Measurements from ENCODE around the gene PXDN.
"Not testable (repeated sequence)": the region's sequence is repeated elsewhere in the genome, so short reads cannot be mapped to it uniquely, and the experiment has no call there.

PXDN gene

DNA sequence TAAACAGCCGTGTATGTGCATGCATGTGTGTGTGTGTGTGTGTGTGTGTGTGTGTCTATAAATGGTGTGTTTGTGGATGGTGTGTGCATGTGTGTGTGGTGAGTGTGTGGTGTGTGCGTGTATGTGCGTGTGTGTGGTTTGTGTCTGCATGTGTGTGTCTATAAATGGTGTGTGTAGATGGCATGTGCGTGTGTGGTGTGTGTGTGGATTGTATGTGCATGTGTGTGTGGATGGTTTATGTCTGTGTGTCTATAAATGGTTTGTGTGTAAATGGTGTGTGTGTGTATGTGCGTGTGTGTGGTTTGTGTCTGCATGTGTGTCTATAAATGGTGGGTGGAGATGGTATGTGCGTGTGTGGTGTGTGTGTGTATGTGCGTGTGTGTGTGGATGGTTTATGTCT is 65.2 kb downstream of the PXDN start:
- H3K27me3 Mint-ChIP-seq (ENCODE audit: low read depth); H3K4me3 Mint-ChIP-seq; H3K27ac Mint-ChIP-seq; H3K4me1 Mint-ChIP-seq (ENCODE audit: low read depth); H3K9me3 Mint-ChIP-seq; H3K36me3 Mint-ChIP-seq (ENCODE audit: low read depth): not testable (repeated sequence)

DNA sequence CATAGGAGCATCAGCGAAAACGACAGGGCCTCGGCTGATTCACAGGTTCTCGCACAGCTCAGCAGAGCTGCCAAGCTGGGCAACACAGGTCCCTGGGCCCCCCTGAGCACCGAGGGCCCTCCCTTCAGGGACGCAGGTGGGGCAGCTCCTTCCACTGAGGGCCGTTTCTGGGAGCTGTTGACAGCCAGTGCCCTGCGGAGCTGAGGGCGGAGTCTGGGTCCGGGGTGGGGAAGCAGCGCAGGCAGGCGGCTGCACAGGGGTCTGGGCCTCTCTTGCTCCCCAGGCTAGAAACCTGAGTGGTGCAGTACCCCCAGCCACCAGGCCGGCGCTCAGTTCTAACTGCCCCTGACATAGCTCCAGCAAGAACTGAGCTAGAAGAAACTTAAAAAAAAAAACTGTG is 65.7 kb downstream of the PXDN start:
- Mint-ChIP-seq H3K4me1 (ENCODE audit: low read depth) (no peaks in the 10 kb centered on the region), H3K27ac (no peak overlapping the region), H3K4me3 (no peak overlapping the region), H3K36me3 (ENCODE audit: low read depth) (no peaks in the 10 kb centered on the region), H3K27me3 (ENCODE audit: low read depth) (no peaks in the 10 kb centered on the region), H3K9me3 (no peaks in the 10 kb centered on the region)

DNA sequence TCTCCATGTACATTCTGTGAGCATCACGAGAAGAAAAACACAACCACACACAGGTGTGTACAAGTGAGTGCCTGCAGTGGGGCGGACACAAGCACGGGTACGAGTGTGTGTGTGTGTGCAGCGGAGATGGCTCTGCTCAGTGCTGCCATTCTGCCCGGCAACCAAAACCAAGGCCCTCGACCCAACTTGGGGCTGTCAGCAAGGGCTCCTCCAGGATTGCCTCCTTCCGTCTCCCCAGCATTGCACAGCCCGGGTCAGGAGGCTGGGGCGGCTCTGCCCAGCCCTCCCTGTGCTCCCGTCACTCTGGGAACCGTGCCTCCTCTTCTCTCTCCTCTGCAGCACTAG is 66.5 kb downstream of the PXDN start:
- Mint-ChIP-seq H3K27ac (no peak overlapping the region), H3K27me3 (ENCODE audit: low read depth) (no peaks in the 10 kb centered on the region), H3K4me3 (no peak overlapping the region), H3K9me3 (no peaks in the 10 kb centered on the region), H3K36me3 (ENCODE audit: low read depth) (no peaks in the 10 kb centered on the region), H3K4me1 (ENCODE audit: low read depth) (no peaks in the 10 kb centered on the region)

DNA sequence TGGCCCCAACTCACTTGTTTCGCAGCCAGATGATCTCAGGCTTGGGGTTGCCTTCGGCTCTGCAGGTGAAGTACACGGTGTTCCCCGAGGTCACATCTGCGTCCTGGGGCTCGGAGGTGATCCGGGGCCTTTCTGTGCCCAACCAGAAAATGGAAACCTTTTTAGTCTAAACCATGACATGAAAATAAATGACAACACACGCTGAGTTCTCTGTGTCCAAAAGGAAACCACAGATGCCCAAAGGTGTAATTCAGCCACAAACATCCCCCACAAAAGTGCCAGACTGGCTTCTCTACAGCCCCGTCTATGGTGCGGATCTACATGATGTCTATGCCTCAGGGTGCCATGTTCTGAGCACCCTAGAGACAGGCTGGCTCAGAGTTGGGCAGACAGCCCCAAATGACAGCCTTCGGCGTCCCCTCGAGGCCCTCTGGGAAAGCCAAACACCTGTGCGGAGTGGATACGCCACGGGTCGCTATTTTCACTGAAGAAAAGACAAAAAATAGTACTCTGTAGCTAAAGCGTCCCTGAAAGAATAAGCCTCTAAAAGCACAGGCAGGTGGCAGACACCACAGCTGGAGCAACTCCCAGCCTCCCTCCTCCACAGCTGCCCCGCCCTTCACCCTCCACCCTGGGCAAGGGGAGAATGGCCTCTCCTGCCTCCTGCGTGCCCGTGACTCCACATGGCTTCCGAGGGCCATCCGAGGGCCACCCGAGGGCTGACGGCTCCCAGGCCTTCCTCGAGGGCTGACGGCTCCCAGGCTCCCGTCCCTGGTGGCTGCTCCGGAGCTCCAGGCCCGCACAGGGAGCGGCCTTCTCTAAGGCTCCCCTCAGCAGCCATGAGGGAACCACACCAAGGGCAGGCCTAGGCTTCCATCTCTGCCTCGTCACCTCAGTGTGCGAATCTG is 67.1 kb downstream of the PXDN start:
- Mint-ChIP-seq H3K27ac (no peak overlapping the region), H3K4me1 (ENCODE audit: low read depth) (no peaks in the 10 kb centered on the region), H3K9me3 (no peaks in the 10 kb centered on the region), H3K27me3 (ENCODE audit: low read depth) (no peaks in the 10 kb centered on the region), H3K4me3 (no peak overlapping the region), H3K36me3 (ENCODE audit: low read depth) (no peaks in the 10 kb centered on the region)

DNA sequence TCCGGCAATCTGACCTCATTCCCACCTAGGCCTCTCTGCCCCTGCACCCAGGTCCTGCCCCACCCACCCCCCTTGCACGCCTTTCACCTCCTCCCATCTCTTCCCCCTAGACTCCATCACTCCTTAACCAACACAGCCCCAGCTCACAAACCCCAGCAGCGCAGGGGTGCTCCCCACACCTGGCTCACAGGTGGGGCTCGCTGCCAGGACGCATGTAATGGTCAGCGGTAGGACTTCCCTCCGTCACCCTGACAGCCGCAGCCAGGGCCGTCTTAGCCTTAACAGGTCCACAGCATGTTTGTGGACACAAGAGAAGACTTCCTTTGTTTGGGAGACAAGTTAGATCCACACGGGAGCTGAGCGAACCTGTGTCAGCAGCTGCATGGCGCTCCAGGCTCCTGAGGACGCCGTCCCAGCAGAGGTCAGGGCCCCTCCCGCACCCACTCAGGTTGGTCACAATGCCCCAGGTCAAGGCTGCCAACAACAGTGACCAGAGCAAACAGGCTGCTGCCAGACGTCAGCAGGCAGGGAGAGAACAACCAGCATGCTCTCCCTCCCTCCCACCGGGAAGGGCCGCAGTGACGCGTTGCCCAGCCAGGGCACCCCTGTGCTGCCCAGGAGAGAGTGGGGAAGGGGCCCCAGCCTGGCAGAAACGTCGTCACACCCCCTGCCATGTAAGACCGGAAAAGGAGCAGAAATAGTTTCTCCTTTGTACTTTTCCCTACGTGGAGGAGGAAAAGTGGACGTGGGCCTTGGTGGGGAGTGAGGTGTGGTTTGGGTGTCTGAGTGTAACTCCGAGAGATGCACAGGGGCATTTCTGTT is 68.0 kb downstream of the PXDN start:
- Mint-ChIP-seq H3K9me3 (no peaks in the 10 kb centered on the region), H3K27me3 (ENCODE audit: low read depth) (no peaks in the 10 kb centered on the region), H3K36me3 (ENCODE audit: low read depth) (no peaks in the 10 kb centered on the region)

DNA sequence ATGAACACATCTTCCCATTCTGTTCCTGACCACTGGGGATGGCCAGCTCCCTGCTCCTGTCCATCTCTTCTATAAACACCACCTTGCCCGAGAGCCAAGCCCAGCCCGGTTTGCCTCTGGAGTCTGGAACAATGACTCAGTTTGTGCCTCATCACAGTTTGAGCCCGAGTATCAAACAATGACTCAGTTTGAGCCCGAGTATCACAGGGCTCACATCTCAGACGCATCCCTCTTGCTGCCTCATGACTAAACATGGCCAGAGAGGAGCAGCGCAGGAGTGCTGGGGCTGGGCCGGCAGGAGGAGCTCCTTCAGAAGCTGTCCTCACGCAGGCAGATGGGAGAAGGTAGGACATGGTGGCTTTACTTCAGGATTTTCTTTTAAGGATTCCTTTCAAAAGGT is 68.7 kb downstream of the PXDN start:
- Mint-ChIP-seq H3K9me3 (no peaks in the 10 kb centered on the region), H3K36me3 (ENCODE audit: low read depth) (no peaks in the 10 kb centered on the region), H3K4me3 (no peak overlapping the region), H3K27me3 (ENCODE audit: low read depth) (peaks cover 3% of the 10 kb centered on the region), H3K27ac (no peak overlapping the region), H3K4me1 (ENCODE audit: low read depth) (no peaks in the 10 kb centered on the region)

More for the DNA sequence above, 68.0 kb downstream of the PXDN start:
- no peaks in the 10 kb centered on the region for H3K4me1 Mint-ChIP-seq (ENCODE audit: low read depth)
- H3K27ac Mint-ChIP-seq = no peak overlapping the region
- H3K4me3 Mint-ChIP-seq = no peak overlapping the region

DNA sequence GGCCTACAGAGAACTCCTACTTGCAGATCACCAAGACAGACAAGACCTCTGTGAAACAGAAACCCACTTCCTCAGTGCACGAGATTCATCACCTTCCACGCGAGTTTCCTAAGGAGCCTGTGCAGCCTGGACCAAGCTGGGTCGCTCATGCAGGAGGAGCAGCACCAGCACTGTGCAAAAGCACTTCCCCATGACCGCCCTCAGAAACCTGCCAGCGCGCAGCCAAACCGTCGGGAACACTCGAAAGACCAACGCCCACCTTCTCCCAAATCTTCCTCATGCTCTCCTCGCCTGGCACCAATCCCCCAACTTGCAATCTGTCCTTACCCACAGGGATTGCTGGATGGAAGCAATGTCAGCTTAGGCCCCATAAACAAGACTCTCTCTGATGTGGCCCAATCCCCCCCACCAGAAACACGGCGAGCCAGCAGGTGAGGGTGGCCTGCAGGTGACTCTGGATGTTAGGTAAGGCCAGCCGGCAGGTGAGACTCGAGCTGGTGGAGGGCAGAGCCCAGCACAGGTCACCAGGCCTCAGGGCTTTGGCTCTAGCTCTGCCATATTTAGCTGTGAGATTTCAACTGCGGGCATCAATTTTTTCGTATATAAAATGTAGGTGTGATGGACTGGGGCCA is 69.4 kb downstream of the PXDN start:
- Mint-ChIP-seq H3K4me1 (ENCODE audit: low read depth) (no peaks in the 10 kb centered on the region), H3K27ac (no peak overlapping the region), H3K36me3 (ENCODE audit: low read depth) (no peaks in the 10 kb centered on the region), H3K9me3 (no peaks in the 10 kb centered on the region), H3K27me3 (ENCODE audit: low read depth) (peaks cover 5% of the 10 kb centered on the region), H3K4me3 (no peak overlapping the region)

DNA sequence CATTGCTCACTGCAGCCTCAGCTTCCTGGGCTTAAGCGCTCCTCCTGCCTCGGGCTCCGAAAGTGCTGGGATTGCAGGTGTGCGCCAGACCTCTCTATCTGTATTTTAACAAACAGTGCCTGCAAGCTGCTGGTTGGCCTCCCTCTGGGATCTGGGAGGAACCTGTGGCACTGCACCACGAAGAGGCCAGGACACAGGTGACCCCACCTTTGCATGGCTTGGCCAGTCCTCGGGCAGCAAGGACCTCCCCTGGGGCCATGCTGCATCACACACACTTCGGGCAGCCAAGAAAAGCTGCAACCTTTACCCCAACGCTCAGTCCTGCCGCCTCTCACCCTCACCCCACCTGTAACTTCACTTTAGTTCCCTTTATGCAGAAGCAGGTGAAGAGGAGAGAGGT is 70.0 kb downstream of the PXDN start:
- H3K36me3 Mint-ChIP-seq (ENCODE audit: low read depth) = no peaks in the 10 kb centered on the region
- H3K4me3 Mint-ChIP-seq = no peak overlapping the region
- H3K4me1 Mint-ChIP-seq (ENCODE audit: low read depth) = no peaks in the 10 kb centered on the region
- H3K27ac Mint-ChIP-seq = no peak overlapping the region
- peaks cover 5% of the 10 kb centered on the region for H3K27me3 Mint-ChIP-seq (ENCODE audit: low read depth)
- no peaks in the 10 kb centered on the region for H3K9me3 Mint-ChIP-seq

DNA sequence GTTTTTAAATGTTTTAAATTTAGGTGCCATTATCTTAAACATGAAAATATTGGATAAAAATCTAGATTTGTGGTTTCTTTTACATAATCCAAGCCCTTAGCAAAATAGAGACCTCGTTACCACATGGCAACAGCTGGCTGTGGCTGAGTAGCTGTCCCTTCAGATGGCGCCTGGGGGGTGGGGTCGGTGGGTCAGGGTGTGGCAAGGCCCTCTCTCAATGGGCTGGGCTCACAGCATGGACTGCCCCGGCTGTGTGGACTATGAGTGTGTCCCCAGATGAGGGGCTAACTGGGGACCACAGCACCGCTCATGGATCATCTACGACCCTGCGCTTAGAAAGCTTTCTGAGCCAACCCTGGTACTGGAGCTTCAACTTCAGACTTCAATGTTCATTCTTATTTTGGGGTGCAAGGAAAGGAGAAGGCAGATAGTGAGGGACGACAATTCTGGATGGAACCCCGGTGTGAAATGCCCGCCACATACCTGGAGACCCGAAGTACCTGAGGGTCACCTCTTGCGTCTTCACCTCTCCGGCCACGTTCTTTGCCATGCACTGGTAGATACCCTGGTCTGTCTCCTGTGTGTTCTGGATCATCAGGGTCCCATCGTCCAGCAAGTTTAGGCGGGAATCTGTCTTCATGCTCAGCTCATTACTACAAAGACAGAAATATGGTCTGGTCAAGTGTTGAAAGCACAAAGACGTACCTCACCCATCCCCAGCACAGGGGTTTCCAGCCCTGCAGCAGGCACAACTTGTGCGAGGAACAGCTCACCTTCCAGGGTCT is 71.0 kb downstream of the PXDN start:
- no peaks in the 10 kb centered on the region for H3K4me1 Mint-ChIP-seq (ENCODE audit: low read depth)
- H3K4me3 Mint-ChIP-seq = no peak overlapping the region
- H3K36me3 Mint-ChIP-seq (ENCODE audit: low read depth) = no peaks in the 10 kb centered on the region
- peaks cover 5% of the 10 kb centered on the region for H3K27me3 Mint-ChIP-seq (ENCODE audit: low read depth)
- no peak overlapping the region for H3K27ac Mint-ChIP-seq
- H3K9me3 Mint-ChIP-seq = no peaks in the 10 kb centered on the region

DNA sequence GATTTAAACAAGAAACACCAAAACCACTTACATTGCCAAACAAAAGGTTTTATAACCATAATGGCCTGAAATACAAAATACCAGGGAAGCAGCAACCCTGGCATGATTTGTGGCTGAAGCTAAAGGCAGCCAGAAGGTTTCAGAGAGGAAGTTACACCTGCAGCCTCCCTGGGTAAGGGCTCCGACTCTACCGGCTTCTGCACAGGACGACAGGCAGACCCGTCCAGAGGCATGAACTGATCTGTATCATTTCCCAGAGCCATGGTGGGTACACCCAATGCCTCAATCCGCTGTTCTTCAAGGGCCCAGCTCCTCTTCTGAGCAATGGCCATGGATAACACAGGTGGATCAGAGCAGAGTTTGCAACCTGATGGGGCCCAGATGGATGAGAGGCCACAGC is 71.6 kb downstream of the PXDN start:
- no peaks in the 10 kb centered on the region for H3K9me3 Mint-ChIP-seq
- H3K4me1 Mint-ChIP-seq (ENCODE audit: low read depth) = no peaks in the 10 kb centered on the region

DNA sequence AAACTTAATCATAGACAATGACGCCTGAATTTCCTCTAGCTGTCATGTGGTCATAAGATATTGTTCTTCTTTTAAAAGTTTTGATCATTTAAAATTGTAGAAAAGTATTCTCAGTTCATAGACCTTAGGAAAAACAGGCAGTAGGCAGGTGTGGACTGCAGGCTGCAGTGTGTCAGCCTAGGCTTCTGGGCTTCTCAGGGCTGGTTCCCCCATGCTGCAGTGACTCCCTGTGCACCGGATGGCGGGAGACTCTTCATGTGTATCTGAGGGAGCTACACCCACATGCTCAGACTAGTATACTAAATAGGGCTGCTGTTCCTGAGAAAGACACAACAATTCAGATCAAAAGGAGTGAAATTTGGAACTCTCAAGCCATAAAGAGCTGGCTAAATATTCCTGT is 72.4 kb downstream of the PXDN start:
- Mint-ChIP-seq H3K4me3 (no peak overlapping the region), H3K27me3 (ENCODE audit: low read depth) (peaks cover 5% of the 10 kb centered on the region), H3K4me1 (ENCODE audit: low read depth) (no peaks in the 10 kb centered on the region), H3K27ac (no peak overlapping the region), H3K36me3 (ENCODE audit: low read depth) (no peaks in the 10 kb centered on the region), H3K9me3 (no peaks in the 10 kb centered on the region)

More for the DNA sequence above, 71.6 kb downstream of the PXDN start:
- H3K27me3 Mint-ChIP-seq (ENCODE audit: low read depth) = peaks cover 5% of the 10 kb centered on the region
- H3K4me3 Mint-ChIP-seq = no peak overlapping the region
- no peak overlapping the region for H3K27ac Mint-ChIP-seq
- no peaks in the 10 kb centered on the region for H3K36me3 Mint-ChIP-seq (ENCODE audit: low read depth)

DNA sequence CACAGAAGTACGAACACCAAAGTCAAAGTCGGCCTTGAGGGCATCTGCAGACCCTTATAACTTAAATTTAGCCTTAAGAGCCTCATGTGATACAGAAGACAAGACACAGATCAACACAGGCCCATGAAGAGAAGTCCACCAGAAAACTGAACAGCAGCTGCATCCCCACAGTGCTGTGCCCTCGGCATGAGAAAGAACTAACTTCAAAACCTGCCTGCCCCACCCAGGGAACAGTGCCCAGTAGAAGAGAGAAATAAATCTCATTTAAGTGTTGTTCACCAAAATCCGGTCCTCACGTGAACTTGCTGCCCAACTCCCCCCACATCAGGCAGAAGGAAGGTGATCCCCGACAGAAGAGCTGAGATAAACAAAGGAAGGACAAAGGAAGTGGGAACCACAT is 73.7 kb downstream of the PXDN start:
- Mint-ChIP-seq H3K27me3 (ENCODE audit: low read depth) (peaks cover 5% of the 10 kb centered on the region), H3K4me1 (ENCODE audit: low read depth) (no peaks in the 10 kb centered on the region), H3K4me3 (no peak overlapping the region), H3K36me3 (ENCODE audit: low read depth) (no peaks in the 10 kb centered on the region), H3K27ac (no peak overlapping the region), H3K9me3 (no peaks in the 10 kb centered on the region)

DNA sequence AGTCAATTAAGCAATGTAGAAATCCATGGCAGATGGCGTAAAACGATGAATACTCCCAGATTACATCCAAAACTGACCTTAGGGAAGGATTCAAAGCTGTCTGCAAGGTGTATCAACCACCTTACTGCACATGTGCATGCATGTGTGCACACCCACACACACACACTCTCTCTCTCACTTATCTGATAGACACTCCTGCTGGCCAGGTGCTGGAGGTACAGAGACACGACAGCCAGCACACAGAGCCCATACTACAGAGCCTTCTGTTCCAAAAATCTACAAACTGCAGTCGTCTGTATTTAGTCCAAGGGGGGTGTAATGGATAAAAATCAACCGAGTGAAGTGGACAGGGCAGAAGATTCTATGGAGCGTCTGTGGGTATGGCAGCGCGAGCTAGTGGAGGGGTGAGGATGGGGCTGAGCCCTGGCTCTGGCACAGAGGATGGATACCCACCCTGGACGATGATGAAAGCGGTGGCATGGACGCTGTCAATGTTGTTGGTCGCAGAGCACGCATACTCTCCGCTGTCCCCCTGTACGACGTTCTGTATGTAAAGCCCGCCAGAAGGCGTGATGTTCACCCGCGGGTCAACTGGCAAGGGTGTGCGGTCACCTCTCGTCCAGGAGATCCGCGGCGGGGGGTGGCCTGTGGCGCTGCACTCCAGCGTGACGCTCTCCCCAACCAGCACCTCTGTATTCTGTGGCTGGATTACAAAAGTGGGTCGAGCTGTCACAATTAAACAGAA is 78.4 kb downstream of the PXDN start:
- H3K27me3 Mint-ChIP-seq (ENCODE audit: low read depth) = peaks cover 5% of the 10 kb centered on the region
- H3K9me3 Mint-ChIP-seq = no peaks in the 10 kb centered on the region
- H3K4me3 Mint-ChIP-seq = no peak overlapping the region
- H3K4me1 Mint-ChIP-seq (ENCODE audit: low read depth) = no peaks in the 10 kb centered on the region
- H3K27ac Mint-ChIP-seq = no peak overlapping the region
- H3K36me3 Mint-ChIP-seq (ENCODE audit: low read depth) = no peaks in the 10 kb centered on the region

DNA sequence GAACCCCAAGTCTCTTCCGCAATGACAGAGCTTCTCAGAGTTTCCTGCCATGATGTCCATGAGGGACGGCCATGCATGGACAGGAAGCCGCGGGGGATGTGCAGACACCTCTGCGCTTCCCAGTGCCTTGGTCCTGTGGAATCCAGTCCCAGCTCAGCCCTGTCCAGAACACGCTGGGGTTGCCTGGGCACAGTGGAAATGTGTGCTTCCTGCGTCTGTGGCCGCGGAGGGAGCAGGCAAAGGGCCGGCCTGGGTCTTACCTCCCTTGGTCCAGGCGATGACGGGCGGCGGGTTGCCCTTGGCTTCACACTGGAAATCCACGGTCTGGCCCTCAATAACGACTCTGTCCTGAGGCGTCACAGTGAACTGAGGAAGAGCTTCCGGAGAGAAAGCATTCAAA is 79.6 kb downstream of the PXDN start:
- Mint-ChIP-seq H3K9me3 (no peaks in the 10 kb centered on the region), H3K27ac (no peak overlapping the region), H3K4me1 (ENCODE audit: low read depth) (no peaks in the 10 kb centered on the region), H3K27me3 (ENCODE audit: low read depth) (no peaks in the 10 kb centered on the region), H3K36me3 (ENCODE audit: low read depth) (no peaks in the 10 kb centered on the region), H3K4me3 (no peak overlapping the region)
